Measurements from ENCODE around the gene MED9.

Gene MED9

GRCh38 chr17:17504341-17505140 lies 27.7 kb downstream of the MED9 start:
- no peak for DNase-seq (ENCODE audit: low read depth in 3 of 3)

- DNase-seq (ENCODE audit: low read depth in 3 of 3), result no peak
Measured at GRCh38 chr17:17505151-17505550, 28.4 kb downstream of the MED9 start.

- no peak for DNase-seq (ENCODE audit: low read depth in 3 of 3)
Measured at GRCh38 chr17:17505610-17506171, 28.9 kb downstream of the MED9 start.

GRCh38 chr17:17506181-17506741 lies 29.5 kb downstream of the MED9 start:
- DNase-seq (ENCODE audit: low read depth in 3 of 3), result no peak

- no peak for DNase-seq (ENCODE audit: low read depth in 3 of 3)
Measured at GRCh38 chr17:17506893-17507464, 30.2 kb downstream of the MED9 start.

- no peak for DNase-seq (ENCODE audit: low read depth in 3 of 3)
Measured at GRCh38 chr17:17507465-17508011, 30.7 kb downstream of the MED9 start.

GRCh38 chr17:17508019-17508535 lies 31.3 kb downstream of the MED9 start:
- no peak for DNase-seq (ENCODE audit: low read depth in 3 of 3)

GRCh38 chr17:17508646-17509591 lies 32.1 kb downstream of the MED9 start:
- no peak for DNase-seq (ENCODE audit: low read depth in 3 of 3)

GRCh38 chr17:17509601-17510425 lies 33.0 kb downstream of the MED9 start:
- DNase-seq (ENCODE audit: low read depth in 3 of 3), result no peak

- no peak for DNase-seq (ENCODE audit: low read depth in 3 of 3)
Measured at GRCh38 chr17:17510456-17511292, 33.9 kb downstream of the MED9 start.

GRCh38 chr17:17511293-17511741 lies 34.5 kb downstream of the MED9 start:
- no peak for DNase-seq (ENCODE audit: low read depth in 3 of 3)

- DNase-seq (ENCODE audit: low read depth in 3 of 3), result no peak
Measured at GRCh38 chr17:17511881-17512858, 35.4 kb downstream of the MED9 start.

GRCh38 chr17:17512866-17513265 lies 36.1 kb downstream of the MED9 start:
- no peak for DNase-seq (ENCODE audit: low read depth in 3 of 3)

GRCh38 chr17:17513626-17514025 lies 36.8 kb downstream of the MED9 start:
- no peak for DNase-seq (ENCODE audit: low read depth in 3 of 3)

- no peak for DNase-seq (ENCODE audit: low read depth in 3 of 3)
Measured at GRCh38 chr17:17514361-17514992, 37.7 kb downstream of the MED9 start.

GRCh38 chr17:17514993-17515933 lies 38.5 kb downstream of the MED9 start:
- DNase-seq (ENCODE audit: low read depth in 3 of 3), result no peak
